ENCODE data around the gene NUP210L.
"Not testable (repeated sequence)": the region's sequence is repeated elsewhere in the genome, so short reads cannot be mapped to it uniquely, and the experiment has no call there.

NUP210L gene

GRCh38 chr1:154167461-154167860, 12.6 kb upstream of the NUP210L start:
- no peak for DNase-seq

GRCh38 chr1:154166207-154166606, 11.3 kb upstream of the NUP210L start:
- DNase-seq: no peak

- DNase-seq: no peak
Observed at GRCh38 chr1:154159554-154159953, 4.7 kb upstream of the NUP210L start.

GRCh38 chr1:154158307-154159125, 3.6 kb upstream of the NUP210L start:
- no peak for DNase-seq

GRCh38 chr1:154157520-154158306, 2.8 kb upstream of the NUP210L start:
- peak; percentile 80 for DNase-seq

- DNase-seq: no peak
Observed at GRCh38 chr1:154155251-154155650, 378 bp upstream of the NUP210L start.

- DNase-seq: no peak
Observed at GRCh38 chr1:154154053-154154452, 820 bp downstream of the NUP210L start.

- no peak for DNase-seq
Observed at GRCh38 chr1:154151311-154151710, 3.6 kb downstream of the NUP210L start.

GRCh38 chr1:154148807-154149206, 6.1 kb downstream of the NUP210L start:
- DNase-seq: no peak

GRCh38 chr1:154147505-154147904, 7.4 kb downstream of the NUP210L start:
- not testable (repeated sequence) for DNase-seq

- DNase-seq: no peak
Observed at GRCh38 chr1:154145986-154146385, 8.9 kb downstream of the NUP210L start.

- DNase-seq: no peak
Observed at GRCh38 chr1:154142358-154142757, 12.5 kb downstream of the NUP210L start.

- DNase-seq: no peak
Observed at GRCh38 chr1:154141240-154141639, 13.6 kb downstream of the NUP210L start.

- DNase-seq: no peak
Observed at GRCh38 chr1:154137888-154138287, 17.0 kb downstream of the NUP210L start.

- no peak for DNase-seq
Observed at GRCh38 chr1:154133256-154133655, 21.6 kb downstream of the NUP210L start.

GRCh38 chr1:154129391-154129970, 25.4 kb downstream of the NUP210L start:
- no peak for DNase-seq

GRCh38 chr1:154123205-154123604, 31.7 kb downstream of the NUP210L start:
- DNase-seq: not testable (repeated sequence)

- no peak for DNase-seq
Observed at GRCh38 chr1:154117642-154118041, 37.2 kb downstream of the NUP210L start.

GRCh38 chr1:154115180-154115579, 39.7 kb downstream of the NUP210L start:
- no peak for DNase-seq

- DNase-seq: no peak
Observed at GRCh38 chr1:154104433-154105082, 50.3 kb downstream of the NUP210L start.

GRCh38 chr1:154100141-154100540, 54.7 kb downstream of the NUP210L start:
- DNase-seq: not testable (repeated sequence)

GRCh38 chr1:154097873-154098272, 57.0 kb downstream of the NUP210L start:
- DNase-seq: no peak

- DNase-seq: no peak
Observed at GRCh38 chr1:154095456-154096060, 59.3 kb downstream of the NUP210L start.

Measured in stimulated activated CD4-positive, alpha-beta T cell treated with anti-CD3 and anti-CD28 coated beads, Interleukin-1b, Interleukin-23, amount 100 ng/mL, for 48 hours (primary cell).